DND-41 (cell line): ENCODE data around the gene SLC13A3.

Experiments used
- ATAC-seq: fragments of 200-7000 bp; cut with Tn5 transposase; 3 replicates; pipeline ENCODE4 v1.9.1; 2021; ENCODE audit warnings: low read depth; ENCODE audit not compliant: insufficient read depth
- DNase-seq: peaks from one replicate; pipeline ENCODE4 v3.0.0-alpha.2; 2020
- H2AFZ ChIP-seq: 2 replicates; pipeline ENCODE4 v1.6.0; 2012; ENCODE audit warnings: low read depth, low read length
- H3K27ac ChIP-seq: 2 replicates; pipeline ENCODE4 v1.5.1; 2012; ENCODE audit warnings: low read length, inconsistent platforms
- H3K27me3 ChIP-seq: fragments of 200-600 bp; sonication (generic); 2 replicates; pipeline ENCODE4 v1.6.0; 2012; ENCODE audit warnings: low read length, mild to moderate bottlenecking, inconsistent platforms; ENCODE audit not compliant: insufficient read depth, poor library complexity
- H3K36me3 ChIP-seq: 2 replicates; pipeline ENCODE4 v1.5.1; 2012; ENCODE audit warnings: low read length, inconsistent platforms; ENCODE audit not compliant: insufficient read depth
- H3K4me1 ChIP-seq: 2 replicates; pipeline ENCODE4 v1.5.1; 2012; ENCODE audit warnings: mild to moderate bottlenecking, low read length; ENCODE audit not compliant: insufficient read depth
- H3K4me2 ChIP-seq: 2 replicates; pipeline ENCODE4 v1.6.0; 2012; ENCODE audit warnings: mild to moderate bottlenecking, moderate library complexity, low read length, inconsistent platforms; ENCODE audit not compliant: insufficient read depth
- H3K4me3 ChIP-seq, 2 experiments: fragments of 200-600 bp in 1 of 2; shearing (Covaris generic) in 1 of 2; 2 replicates each; pipeline ENCODE4 v1.5.1; 2012 to 2016; ENCODE audit warnings: inconsistent platforms in 2 of 2, low read length in 2 of 2, mild to moderate bottlenecking in 2 of 2, low read depth in 1 of 2, moderate library complexity in 1 of 2
- H3K79me2 ChIP-seq: 2 replicates; pipeline ENCODE4 v1.6.0; 2012; ENCODE audit warnings: low read length, inconsistent platforms; ENCODE audit not compliant: insufficient read depth
- H3K9ac ChIP-seq: 2 replicates; pipeline ENCODE4 v1.6.0; 2012; ENCODE audit warnings: low read depth, mild to moderate bottlenecking, inconsistent platforms, low read length, moderate library complexity
- H3K9me3 ChIP-seq: 2 replicates; pipeline ENCODE4 v1.5.1; 2012; ENCODE audit warnings: low read length, moderate library complexity, mild to moderate bottlenecking, inconsistent platforms; ENCODE audit not compliant: insufficient read depth, severe bottlenecking
- H4K20me1 ChIP-seq: 2 replicates; pipeline ENCODE4 v1.6.0; 2012; ENCODE audit warnings: low read length; ENCODE audit not compliant: insufficient read depth
- CTCF ChIP-seq: IDR thresholded peaks from 2 replicates; pipeline ENCODE4 v1.5.1; 2012; ENCODE audit warnings: borderline replicate concordance, low read length, moderate library complexity, mild to moderate bottlenecking; ENCODE audit not compliant: poor library complexity, severe bottlenecking; ENCODE audit errors: extremely low read depth
- EZH2 ChIP-seq: IDR thresholded peaks from 3 replicates; pipeline ENCODE4 v1.6.1; 2012; ENCODE audit warnings: borderline replicate concordance, low read depth, mild to moderate bottlenecking, moderate library complexity, low read length, inconsistent platforms; ENCODE audit not compliant: severe bottlenecking

Gene SLC13A3

DNA sequence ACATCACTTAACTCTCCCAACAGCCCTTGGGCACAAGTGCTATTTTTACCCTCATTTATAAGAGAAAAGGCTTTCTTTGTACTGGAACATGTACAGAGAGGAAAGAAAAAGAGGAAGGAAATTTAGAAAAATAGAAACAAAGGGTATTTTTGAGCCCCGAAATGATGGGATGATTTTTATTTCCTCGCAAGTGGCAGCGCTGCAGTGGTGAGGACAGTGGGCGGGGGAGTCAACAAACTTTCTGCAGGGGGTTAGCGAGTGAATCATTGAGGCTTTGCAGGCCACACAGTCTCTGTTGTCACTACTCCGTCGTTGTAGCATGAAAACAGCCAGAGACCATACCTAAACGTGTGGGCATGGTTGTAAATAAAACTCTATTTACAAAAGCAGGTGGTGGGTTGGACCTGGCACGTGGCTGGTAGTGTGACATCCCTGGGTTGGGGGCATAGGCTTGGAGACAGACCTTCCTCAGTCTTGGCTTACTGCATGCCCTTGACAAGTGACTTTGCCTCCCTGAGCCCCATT is 75.3 kb downstream of the SLC13A3 start:
- H3K9me3 ChIP-seq: peaks cover 4% of the 10 kb centered on the region
- no peak for TF ChIP-seq CTCF
- no peak for TF ChIP-seq EZH2
- H3K9ac ChIP-seq: no peak overlapping the region
- H3K36me3 ChIP-seq: no peaks in the 10 kb centered on the region
- no peak overlapping the region for H3K4me2 ChIP-seq
- H2AFZ ChIP-seq: no peak overlapping the region
- no peak overlapping the region for H3K27ac ChIP-seq
- H3K27me3 ChIP-seq: peaks cover 4% of the 10 kb centered on the region
- no peaks in the 10 kb centered on the region for H3K79me2 ChIP-seq
- no peak for DNase-seq
- no peak for ATAC-seq
- 0 out of 2 replicates have a peak, but pooled peaks cover 3% of the 10 kb centered on the region for H4K20me1 ChIP-seq
- no peaks in the 10 kb centered on the region for H3K4me1 ChIP-seq
- H3K4me3 ChIP-seq: no peak overlapping the region

DNA sequence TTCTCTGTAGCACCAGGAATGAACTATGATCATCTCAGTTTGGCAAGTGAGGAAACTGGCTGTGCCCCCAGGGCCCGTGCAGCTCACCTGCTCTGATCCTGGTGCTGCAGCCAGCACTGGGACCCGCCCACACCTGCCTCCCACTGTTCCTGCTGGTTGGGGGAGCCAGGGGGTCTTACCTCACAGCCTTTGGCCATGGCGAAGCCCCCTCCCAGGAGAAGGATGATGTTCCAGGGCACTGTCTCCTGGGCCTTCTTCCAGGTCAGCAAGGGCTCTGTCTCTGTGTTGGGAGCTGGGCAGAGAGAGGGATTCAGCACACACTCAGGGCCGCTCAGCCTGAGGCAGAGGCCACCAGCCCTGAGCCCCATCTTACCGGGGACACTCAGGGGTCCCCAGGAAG is 75.9 kb downstream of the SLC13A3 start:
- no peak for ATAC-seq
- Histone ChIP-seq H3K4me2 (no peak overlapping the region), H3K27me3 (peaks cover 6% of the 10 kb centered on the region), H3K9ac (no peak overlapping the region), H3K36me3 (no peaks in the 10 kb centered on the region), H3K4me3 (no peak overlapping the region), H3K9me3 (no peaks in the 10 kb centered on the region), H3K4me1 (no peaks in the 10 kb centered on the region), H3K79me2 (no peaks in the 10 kb centered on the region), H2AFZ (no peak overlapping the region), H3K27ac (no peak overlapping the region), H4K20me1 (0 out of 2 replicates have a peak, but pooled peaks cover 3% of the 10 kb centered on the region)
- TF ChIP-seq EZH2 (no peak), CTCF (no peak)
- no peak for DNase-seq

- H2AFZ ChIP-seq: no peak overlapping the region
- no peaks in the 10 kb centered on the region for H3K9me3 ChIP-seq
- H3K27me3 ChIP-seq: peaks cover 9% of the 10 kb centered on the region
- H3K9ac ChIP-seq: no peak overlapping the region
- H3K4me1 ChIP-seq: no peaks in the 10 kb centered on the region
- H3K27ac ChIP-seq: no peak overlapping the region
- H3K79me2 ChIP-seq: no peaks in the 10 kb centered on the region
- no peaks in the 10 kb centered on the region for H3K36me3 ChIP-seq
- 0 out of 2 replicates have a peak, but pooled peaks cover 3% of the 10 kb centered on the region for H4K20me1 ChIP-seq
- no peak for TF ChIP-seq EZH2
- TF ChIP-seq CTCF: no peak
- no peak for DNase-seq
- H3K4me3 ChIP-seq: no peak overlapping the region
- ATAC-seq: no peak
- no peak overlapping the region for H3K4me2 ChIP-seq
Measured at GRCh38 chr20:46573788-46574584, 77.3 kb downstream of the SLC13A3 start.
